T-helper 1 cell treated with Interleukin-12 subunit alpha and Interleukin-12 subunit beta and Interleukin-4 antibody, amounts not matched to agents 30 ng/mL and 1 ng/mL, for 36 hours (primary cell): Measurements from ENCODE around the gene KCNH1. TPM values are rescaled to one million over a fixed set of nuclear protein-coding genes. Genes with fewer than 3 reads are reported as not detected.

ENCODE experiments used
- intact Hi-C: fragments of 100-400 bp; cut with micrococcal nuclease; formaldehyde crosslinking; loops from one replicate; pipeline ENCODE4 v1.15.1; 2024
- total RNA-seq: library from RNA; stranded (reverse); gene quantifications from 2 replicates; pipeline ENCODE4 v1.2.3, GENCODE V29; 2022

The KCNH1 gene
- total RNA-seq, 1 donor from 2014 or later, result not detected

GRCh38 chr1:210769473-210769872, 364.5 kb downstream of the KCNH1 start:
- intact Hi-C loops, result no loop called here

GRCh38 chr1:210764536-210764935, 369.4 kb downstream of the KCNH1 start:
- intact Hi-C loops, result no loop called here

- intact Hi-C loops, result no loop called here
Measured at GRCh38 chr1:210758761-210759160, 375.2 kb downstream of the KCNH1 start.

- intact Hi-C loops, result no loop called here
Measured at GRCh38 chr1:210758261-210758660, 375.7 kb downstream of the KCNH1 start.

GRCh38 chr1:210757677-210758076, 376.3 kb downstream of the KCNH1 start:
- intact Hi-C loops, result no loop called here

GRCh38 chr1:210755991-210756659, 377.8 kb downstream of the KCNH1 start:
- intact Hi-C loops, result no loop called here

- intact Hi-C loops, result no loop called here
Measured at GRCh38 chr1:210754878-210755665, 378.9 kb downstream of the KCNH1 start.

GRCh38 chr1:210751911-210752310, 382.0 kb downstream of the KCNH1 start:
- intact Hi-C loops, result no loop called here

- intact Hi-C loops, result no loop called here
Measured at GRCh38 chr1:210750468-210750867, 383.5 kb downstream of the KCNH1 start.

GRCh38 chr1:210748796-210749195, 385.2 kb downstream of the KCNH1 start:
- intact Hi-C loops, result no loop called here

- intact Hi-C loops, result no loop called here
Measured at GRCh38 chr1:210747890-210748289, 386.1 kb downstream of the KCNH1 start.

- intact Hi-C loops, result no loop called here
Measured at GRCh38 chr1:210747112-210747511, 386.8 kb downstream of the KCNH1 start.

GRCh38 chr1:210746024-210746731, 387.8 kb downstream of the KCNH1 start:
- intact Hi-C loops, result no loop called here

- intact Hi-C loops, result no loop called here
Measured at GRCh38 chr1:210743038-210743437, 390.9 kb downstream of the KCNH1 start.

GRCh38 chr1:210741564-210741963, 392.4 kb downstream of the KCNH1 start:
- intact Hi-C loops, result no loop called here

GRCh38 chr1:210739627-210740026, 394.3 kb downstream of the KCNH1 start:
- intact Hi-C loops, result no loop called here

- intact Hi-C loops, result no loop called here
Measured at GRCh38 chr1:210738256-210738655, 395.7 kb downstream of the KCNH1 start.

GRCh38 chr1:210736713-210737112, 397.2 kb downstream of the KCNH1 start:
- intact Hi-C loops, result no loop called here

GRCh38 chr1:210731597-210731996, 402.4 kb downstream of the KCNH1 start:
- intact Hi-C loops, result no loop called here

GRCh38 chr1:210731193-210731592, 402.8 kb downstream of the KCNH1 start:
- intact Hi-C loops, result no loop called here

- intact Hi-C loops, result no loop called here
Measured at GRCh38 chr1:210730023-210730422, 403.9 kb downstream of the KCNH1 start.

- intact Hi-C loops, result no loop called here
Measured at GRCh38 chr1:210728437-210729149, 405.4 kb downstream of the KCNH1 start.
